ENCODE measurements around the gene ZMYM3. TPM values are rescaled to one million over a fixed set of nuclear protein-coding genes. Genes with fewer than 3 reads are reported as not detected.

ZMYM3 gene
- total RNA-seq, 1 donor from 2014 or later: 88.9 TPM

GRCh38 chrX:71250841-71251240, 3.1 kb downstream of the ZMYM3 start:
- no peak for TF ChIP-seq CTCF (IDR thresholded peaks at IDR 0.05; ENCODE audit: unreplicated experiment)
- H3K27ac Mint-ChIP-seq: no peak overlapping the region
- H3K4me3 Mint-ChIP-seq (ENCODE audit: low read depth): peak overlapping the region; percentile 7
- H3K27me3 Mint-ChIP-seq: no peaks in the 10 kb centered on the region
- no peak for DNase-seq (ENCODE audit: low spot score, unreplicated experiment)
- H3K9me3 Mint-ChIP-seq (ENCODE audit: low read depth): peaks cover 13% of the 10 kb centered on the region
- H3K4me1 Mint-ChIP-seq (ENCODE audit: low read depth): peaks cover 13% of the 10 kb centered on the region
- peaks cover 15% of the 10 kb centered on the region for H3K36me3 Mint-ChIP-seq (ENCODE audit: insufficient read depth)

GRCh38 chrX:71245159-71245558, 8.8 kb downstream of the ZMYM3 start:
- Mint-ChIP-seq H3K9me3 (ENCODE audit: low read depth) (peaks cover 15% of the 10 kb centered on the region), H3K4me1 (ENCODE audit: low read depth) (no peaks in the 10 kb centered on the region), H3K27me3 (no peaks in the 10 kb centered on the region), H3K4me3 (ENCODE audit: low read depth) (no peak overlapping the region), H3K27ac (no peak overlapping the region), H3K36me3 (ENCODE audit: insufficient read depth) (peaks cover 21% of the 10 kb centered on the region)
- no peak for DNase-seq (ENCODE audit: low spot score, unreplicated experiment)
- TF ChIP-seq CTCF (IDR thresholded peaks at IDR 0.05; ENCODE audit: unreplicated experiment): no peak

- peaks cover 24% of the 10 kb centered on the region for H3K36me3 Mint-ChIP-seq (ENCODE audit: insufficient read depth)
- peaks cover 17% of the 10 kb centered on the region for H3K9me3 Mint-ChIP-seq (ENCODE audit: low read depth)
- H3K4me1 Mint-ChIP-seq (ENCODE audit: low read depth): no peaks in the 10 kb centered on the region
Measured at GRCh38 chrX:71244359-71245128, 9.4 kb downstream of the ZMYM3 start.

GRCh38 chrX:71241301-71241700, 12.6 kb downstream of the ZMYM3 start:
- Mint-ChIP-seq H3K4me1 (ENCODE audit: low read depth) (no peaks in the 10 kb centered on the region), H3K36me3 (ENCODE audit: insufficient read depth) (peaks cover 19% of the 10 kb centered on the region), H3K27me3 (no peaks in the 10 kb centered on the region), H3K9me3 (ENCODE audit: low read depth) (peaks cover 15% of the 10 kb centered on the region), H3K27ac (no peak overlapping the region), H3K4me3 (ENCODE audit: low read depth) (no peak overlapping the region)
- DNase-seq (ENCODE audit: low spot score, unreplicated experiment): no peak
- TF ChIP-seq CTCF (IDR thresholded peaks at IDR 0.05; ENCODE audit: unreplicated experiment): no peak

More at GRCh38 chrX:71244359-71245128, 9.4 kb downstream of the ZMYM3 start:
- no peaks in the 10 kb centered on the region for H3K27me3 Mint-ChIP-seq
- no peak for DNase-seq (ENCODE audit: low spot score, unreplicated experiment)
- no peak overlapping the region for H3K4me3 Mint-ChIP-seq (ENCODE audit: low read depth)
- no peak overlapping the region for H3K27ac Mint-ChIP-seq
- no peak for TF ChIP-seq CTCF (IDR thresholded peaks at IDR 0.05; ENCODE audit: unreplicated experiment)

- TF ChIP-seq CTCF (IDR thresholded peaks at IDR 0.05; ENCODE audit: unreplicated experiment): no peak
- H3K36me3 Mint-ChIP-seq (ENCODE audit: insufficient read depth): peaks cover 16% of the 10 kb centered on the region
- H3K9me3 Mint-ChIP-seq (ENCODE audit: low read depth): peaks cover 12% of the 10 kb centered on the region
- peak overlapping the region; percentile 88 for H3K27ac Mint-ChIP-seq
- H3K4me3 Mint-ChIP-seq (ENCODE audit: low read depth): no peak overlapping the region
- H3K4me1 Mint-ChIP-seq (ENCODE audit: low read depth): no peaks in the 10 kb centered on the region
- DNase-seq (ENCODE audit: low spot score, unreplicated experiment): no peak
- H3K27me3 Mint-ChIP-seq: no peaks in the 10 kb centered on the region
Measured at GRCh38 chrX:71239781-71240180, 14.2 kb downstream of the ZMYM3 start.

All from progenitor cell of endocrine pancreas (in vitro differentiated cells).